ENCODE data around the gene HOMER2. TPM values are rescaled to one million over a fixed set of nuclear protein-coding genes. Genes with fewer than 3 reads are reported as not detected.

Gene HOMER2
- total RNA-seq, 1 donor from 2014 or later = 12.2 TPM

DNA sequence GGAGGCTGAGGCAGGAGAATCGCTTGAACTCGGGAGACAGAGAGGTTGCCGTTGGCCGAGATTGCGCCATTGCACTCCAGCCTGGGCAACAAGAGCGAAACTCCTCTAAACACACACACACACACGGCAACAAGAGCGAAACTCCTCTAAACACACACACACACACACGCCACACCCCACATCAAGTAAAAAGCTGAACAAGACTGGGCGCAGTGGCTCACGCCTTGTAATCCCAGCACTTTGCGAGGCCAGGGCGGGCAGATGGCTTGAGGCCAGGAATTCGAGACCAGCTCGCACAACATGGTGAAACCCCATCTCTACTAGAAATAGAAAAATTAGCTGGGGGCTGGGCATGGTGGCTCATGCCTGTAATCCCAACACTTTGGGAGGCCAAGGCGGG is 49.0 kb downstream of the HOMER2 start:
- H3K27ac Mint-ChIP-seq (ENCODE audit: unreplicated experiment) = no peak overlapping the region
- peaks cover 3% of the 10 kb centered on the region for H3K4me1 Mint-ChIP-seq (ENCODE audit: low read depth, unreplicated experiment)

DNA sequence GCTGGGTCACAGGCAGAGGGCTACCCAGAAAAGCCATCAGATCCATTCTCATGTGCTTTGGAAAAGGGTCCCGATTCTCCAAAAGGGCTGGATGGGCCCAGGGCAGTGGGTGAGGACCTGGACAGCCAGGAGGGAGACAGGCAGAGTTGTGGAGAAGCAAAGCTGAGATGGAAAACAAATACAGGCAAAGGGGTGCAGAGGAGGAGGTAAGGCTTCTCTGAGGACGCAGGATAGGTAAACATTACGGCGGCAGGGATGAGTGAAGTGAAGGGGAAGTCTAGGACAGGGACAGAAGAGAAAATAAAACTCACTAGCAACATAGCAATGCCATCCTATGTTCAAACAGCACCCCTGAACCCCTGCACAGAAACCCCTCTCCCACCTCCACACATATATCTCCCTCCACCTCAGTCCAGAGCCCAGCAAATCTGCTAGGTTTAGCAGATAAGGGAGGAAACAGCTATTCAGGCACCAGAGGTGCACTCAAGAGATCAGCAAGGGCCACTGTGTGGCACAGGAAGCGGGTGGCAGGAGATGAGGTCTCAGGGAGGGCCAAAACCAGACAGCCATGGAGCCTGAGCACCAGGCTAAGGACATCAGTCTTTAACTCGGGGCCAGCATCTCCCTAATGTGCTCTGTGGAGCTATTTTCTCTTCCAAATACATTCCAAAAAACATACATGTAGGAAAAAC is 51.3 kb downstream of the HOMER2 start:
- Histone ChIP-seq H3K9me3 (ENCODE audit: insufficient read depth, low read depth, low read length) (no peaks in the 10 kb centered on the region), H3K27ac (ENCODE audit: low read depth, low read length) (no peak overlapping the region), H4K20me1 (ENCODE audit: insufficient read depth, low read length) (peaks cover 5% of the 10 kb centered on the region), H3K79me2 (ENCODE audit: insufficient read depth, low read length) (peaks cover 3% of the 10 kb centered on the region), H3K36me3 (ENCODE audit: insufficient read depth, low read length) (no peaks in the 10 kb centered on the region), H3K9ac (ENCODE audit: low read length) (no peak overlapping the region), H3K4me2 (ENCODE audit: low read length) (no peak overlapping the region), H2AFZ (ENCODE audit: low read depth, low read length) (no peak overlapping the region), H3K27me3 (ENCODE audit: insufficient read depth, low read length) (no peaks in the 10 kb centered on the region), H3K4me1 (ENCODE audit: insufficient read depth, low read length) (no peaks in the 10 kb centered on the region), H3K4me3 (ENCODE audit: insufficient read depth, low read depth, low read length) (no peak overlapping the region)
- no peak for FAIRE-seq
- Mint-ChIP-seq H3K27me3 (ENCODE audit: low read depth, unreplicated experiment) (peaks cover 2% of the 10 kb centered on the region), H3K9me3 (ENCODE audit: unreplicated experiment) (no peaks in the 10 kb centered on the region), H3K27ac (ENCODE audit: unreplicated experiment) (no peak overlapping the region), H3K4me3 (ENCODE audit: unreplicated experiment) (no peak overlapping the region), H3K36me3 (ENCODE audit: low read depth, unreplicated experiment) (peaks cover 1% of the 10 kb centered on the region), H3K4me1 (ENCODE audit: low read depth, unreplicated experiment) (peaks cover 3% of the 10 kb centered on the region)
- DNase-seq (ENCODE audit: low read depth) = no peak
- no peak for TF ChIP-seq EZH2 (IDR thresholded peaks at IDR 0.05; ENCODE audit: insufficient read depth, low read length)
- TF ChIP-seq, protein P1, sequence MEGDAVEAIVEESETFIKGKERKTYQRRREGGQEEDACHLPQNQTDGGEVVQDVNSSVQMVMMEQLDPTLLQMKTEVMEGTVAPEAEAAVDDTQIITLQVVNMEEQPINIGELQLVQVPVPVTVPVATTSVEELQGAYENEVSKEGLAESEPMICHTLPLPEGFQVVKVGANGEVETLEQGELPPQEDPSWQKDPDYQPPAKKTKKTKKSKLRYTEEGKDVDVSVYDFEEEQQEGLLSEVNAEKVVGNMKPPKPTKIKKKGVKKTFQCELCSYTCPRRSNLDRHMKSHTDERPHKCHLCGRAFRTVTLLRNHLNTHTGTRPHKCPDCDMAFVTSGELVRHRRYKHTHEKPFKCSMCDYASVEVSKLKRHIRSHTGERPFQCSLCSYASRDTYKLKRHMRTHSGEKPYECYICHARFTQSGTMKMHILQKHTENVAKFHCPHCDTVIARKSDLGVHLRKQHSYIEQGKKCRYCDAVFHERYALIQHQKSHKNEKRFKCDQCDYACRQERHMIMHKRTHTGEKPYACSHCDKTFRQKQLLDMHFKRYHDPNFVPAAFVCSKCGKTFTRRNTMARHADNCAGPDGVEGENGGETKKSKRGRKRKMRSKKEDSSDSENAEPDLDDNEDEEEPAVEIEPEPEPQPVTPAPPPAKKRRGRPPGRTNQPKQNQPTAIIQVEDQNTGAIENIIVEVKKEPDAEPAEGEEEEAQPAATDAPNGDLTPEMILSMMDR (IDR thresholded peaks at IDR 0.05; ENCODE audit: insufficient read depth, low read depth, low read length) = no peak

More for the DNA sequence above, 49.0 kb downstream of the HOMER2 start:
- Histone ChIP-seq H3K27ac (ENCODE audit: low read depth, low read length) (no peak overlapping the region), H3K4me2 (ENCODE audit: low read length) (no peak overlapping the region), H3K4me1 (ENCODE audit: insufficient read depth, low read length) (no peaks in the 10 kb centered on the region), H2AFZ (ENCODE audit: low read depth, low read length) (no peak overlapping the region), H3K79me2 (ENCODE audit: insufficient read depth, low read length) (peaks cover 3% of the 10 kb centered on the region), H4K20me1 (ENCODE audit: insufficient read depth, low read length) (peaks cover 5% of the 10 kb centered on the region), H3K36me3 (ENCODE audit: insufficient read depth, low read length) (no peaks in the 10 kb centered on the region), H3K4me3 (ENCODE audit: insufficient read depth, low read depth, low read length) (no peak overlapping the region), H3K9me3 (ENCODE audit: insufficient read depth, low read depth, low read length) (no peaks in the 10 kb centered on the region), H3K9ac (ENCODE audit: low read length) (no peak overlapping the region), H3K27me3 (ENCODE audit: insufficient read depth, low read length) (no peaks in the 10 kb centered on the region)
- H3K4me3 Mint-ChIP-seq (ENCODE audit: unreplicated experiment) = no peak overlapping the region
- H3K27me3 Mint-ChIP-seq (ENCODE audit: low read depth, unreplicated experiment) = no peaks in the 10 kb centered on the region
- TF ChIP-seq, protein P1 (IDR thresholded peaks at IDR 0.05; ENCODE audit: insufficient read depth, low read depth, low read length) = no peak
- no peak for TF ChIP-seq EZH2 (IDR thresholded peaks at IDR 0.05; ENCODE audit: insufficient read depth, low read length)
- H3K9me3 Mint-ChIP-seq (ENCODE audit: unreplicated experiment) = peaks cover 4% of the 10 kb centered on the region
- FAIRE-seq (no peak), DNase-seq (ENCODE audit: low read depth) (no peak)
- H3K36me3 Mint-ChIP-seq (ENCODE audit: low read depth, unreplicated experiment) = peaks cover 3% of the 10 kb centered on the region

DNA sequence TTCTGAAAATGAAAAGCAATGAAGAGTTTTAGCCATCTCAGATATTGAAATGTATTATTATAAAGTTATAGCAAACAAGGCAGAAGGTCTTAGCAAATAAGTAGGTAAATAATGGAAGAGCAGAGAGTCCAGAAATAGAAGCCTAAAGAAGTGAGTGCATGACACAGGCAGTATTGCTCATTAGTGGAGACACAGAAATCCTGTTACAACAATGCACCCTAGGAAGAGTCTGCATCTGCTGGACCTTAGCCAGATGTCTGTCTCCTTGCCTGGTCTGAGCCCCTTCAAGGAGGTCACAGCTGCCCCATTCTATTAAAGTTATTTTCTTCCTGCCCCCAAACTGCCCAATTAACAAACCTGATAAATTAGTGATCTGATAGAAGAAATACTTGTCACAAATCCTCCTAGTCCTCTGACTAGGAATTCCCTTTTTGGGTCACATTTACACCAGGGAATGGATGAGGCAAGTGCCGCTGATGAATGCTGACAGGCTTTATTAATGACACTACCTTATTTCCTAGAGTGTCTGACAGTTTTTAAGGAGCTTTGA is 51.9 kb downstream of the HOMER2 start:
- no peak overlapping the region for H3K4me3 Mint-ChIP-seq (ENCODE audit: unreplicated experiment)
- FAIRE-seq (no peak), DNase-seq (ENCODE audit: low read depth) (no peak)
- H3K36me3 Mint-ChIP-seq (ENCODE audit: low read depth, unreplicated experiment) = peaks cover 1% of the 10 kb centered on the region
- no peaks in the 10 kb centered on the region for H3K36me3 ChIP-seq (ENCODE audit: insufficient read depth, low read length)
- H3K4me1 Mint-ChIP-seq (ENCODE audit: low read depth, unreplicated experiment) = peaks cover 3% of the 10 kb centered on the region
- no peak for TF ChIP-seq EZH2 (IDR thresholded peaks at IDR 0.05; ENCODE audit: insufficient read depth, low read length)
- TF ChIP-seq, protein P1 (IDR thresholded peaks at IDR 0.05; ENCODE audit: insufficient read depth, low read depth, low read length) = no peak
- H2AFZ ChIP-seq (ENCODE audit: low read depth, low read length) = no peak overlapping the region
- no peak overlapping the region for H3K4me2 ChIP-seq (ENCODE audit: low read length)
- H3K9me3 Mint-ChIP-seq (ENCODE audit: unreplicated experiment) = no peaks in the 10 kb centered on the region
- H3K9ac ChIP-seq (ENCODE audit: low read length) = no peak overlapping the region
- H3K27me3 ChIP-seq (ENCODE audit: insufficient read depth, low read length) = no peaks in the 10 kb centered on the region
- peaks cover 5% of the 10 kb centered on the region for H4K20me1 ChIP-seq (ENCODE audit: insufficient read depth, low read length)
- H3K4me1 ChIP-seq (ENCODE audit: insufficient read depth, low read length) = no peaks in the 10 kb centered on the region
- no peak overlapping the region for H3K27ac ChIP-seq (ENCODE audit: low read depth, low read length)
- no peaks in the 10 kb centered on the region for H3K9me3 ChIP-seq (ENCODE audit: insufficient read depth, low read depth, low read length)
- H3K27ac Mint-ChIP-seq (ENCODE audit: unreplicated experiment) = no peak overlapping the region
- H3K27me3 Mint-ChIP-seq (ENCODE audit: low read depth, unreplicated experiment) = peaks cover 2% of the 10 kb centered on the region
- no peak overlapping the region for H3K4me3 ChIP-seq (ENCODE audit: insufficient read depth, low read depth, low read length)
- peaks cover 3% of the 10 kb centered on the region for H3K79me2 ChIP-seq (ENCODE audit: insufficient read depth, low read length)
